Panc1 (cell line): ENCODE data around the gene ARHGAP8. TPM values are rescaled to one million over a fixed set of nuclear protein-coding genes. Genes with fewer than 3 reads are reported as not detected.

Source experiments
- ATAC-seq: fragments of 200-7000 bp; cut with Tn5 transposase; 2 replicates; pipeline ENCODE4 v1.9.1; 2020; ENCODE audit warnings: mild to moderate bottlenecking, moderate library complexity
- BruUV-seq: library from RNA; stranded (reverse); fragments of 400-500 nt; replicated peaks from 2 replicates; lab custom pipeline; 2021; lab: Mats Ljungman, UMichigan
- CTCF ChIA-PET: fragments of 300-600 bp; sonication (Branson Sonifier 250); formaldehyde crosslinking; loops from one replicate; lab custom pipeline; 2022; ENCODE audit warnings: antibody characterized with exemption; lab: Charles Lee
- POLR2A ChIA-PET: fragments of 300-600 bp; sonication (Branson Sonifier 250); formaldehyde crosslinking; loops from one replicate; lab custom pipeline; 2022; ENCODE audit warnings: antibody characterized with exemption; lab: Charles Lee
- DNase-seq: peaks from one replicate; pipeline ENCODE4 v3.0.0-alpha.2; 2010; ENCODE audit warnings: low read depth, low spot score
- H3K27ac ChIP-seq: 2 replicates; pipeline ENCODE4 v1.5.1; 2011; ENCODE audit warnings: mild to moderate bottlenecking, low read length, inconsistent platforms
- H3K27me3 ChIP-seq: fragments of 200-500 bp; sonication (Bioruptor generic); 2 replicates; pipeline ENCODE4 v1.6.0; 2014; ENCODE audit warnings: low read length, inconsistent platforms; ENCODE audit not compliant: control insufficient read depth, insufficient read depth
- H3K36me3 ChIP-seq: fragments of 200-500 bp; sonication (Bioruptor generic); 2 replicates; pipeline ENCODE4 v1.5.1; 2014; ENCODE audit warnings: inconsistent platforms, mild to moderate bottlenecking, low read length, moderate library complexity; ENCODE audit not compliant: control insufficient read depth, insufficient read depth
- H3K4me1 ChIP-seq: 2 replicates; pipeline ENCODE4 v1.5.1; 2011; ENCODE audit warnings: inconsistent platforms, mild to moderate bottlenecking, low read length, moderate library complexity; ENCODE audit not compliant: control insufficient read depth, insufficient read depth
- H3K4me3 ChIP-seq, 2 experiments: 2 replicates each; pipeline ENCODE4 v1.5.1; 2011 to 2012; ENCODE audit warnings: low read depth in 2 of 2, low read length in 2 of 2, mild to moderate bottlenecking in 2 of 2, inconsistent platforms in 1 of 2, moderate library complexity in 1 of 2
- H3K9me3 ChIP-seq: fragments of 200-500 bp; sonication (Bioruptor generic); 2 replicates; pipeline ENCODE4 v1.5.1; 2014; ENCODE audit warnings: low read depth, mild to moderate bottlenecking, inconsistent platforms, low read length, moderate library complexity; ENCODE audit not compliant: control insufficient read depth, insufficient read depth
- CTCF ChIP-seq: fragments of 450-650 bp; IDR thresholded peaks from 2 replicates; pipeline ENCODE4 v1.5.1; 2017; ENCODE audit warnings: mild to moderate bottlenecking
- POLR2AphosphoS5 ChIP-seq: IDR thresholded peaks from 2 replicates; pipeline ENCODE4 v1.6.1; 2012; ENCODE audit warnings: mild to moderate bottlenecking, low read depth, low read length, moderate library complexity
- REST ChIP-seq, 2 experiments: IDR thresholded peaks; 2 replicates each; pipeline ENCODE4 v1.6.1; 2011 to 2012; ENCODE audit warnings: low read depth in 2 of 2, control low read depth in 1 of 2, low read length in 1 of 2, mild to moderate bottlenecking in 1 of 2, moderate library complexity in 1 of 2; ENCODE audit not compliant: insufficient read depth in 1 of 2
- SIN3A ChIP-seq: IDR thresholded peaks from 2 replicates; pipeline ENCODE4 v1.6.1; 2012; ENCODE audit warnings: low read depth, mild to moderate bottlenecking, low read length, moderate library complexity, borderline replicate concordance; ENCODE audit not compliant: insufficient read depth
- TCF7L2 ChIP-seq: IDR thresholded peaks from 2 replicates; pipeline ENCODE4 v1.6.1; 2011; ENCODE audit warnings: mild to moderate bottlenecking, low read depth, low read length, inconsistent platforms
- in situ Hi-C: cut with HindIII; loops from 2 replicates; pipeline ENCODE4 v1.10.0; 2016; ENCODE audit warnings: low sequenced_read_pairs, low pct_unique_long_range_greater_than_20kb
- intact Hi-C: fragments of 100-400 bp; cut with micrococcal nuclease; formaldehyde crosslinking; loops from one replicate; pipeline ENCODE4 v1.10.0; 2022; ENCODE audit not compliant: unreplicated experiment
- total RNA-seq: library from RNA; stranded (reverse); gene quantifications from one replicate; pipeline ENCODE4 v1.2.1, GENCODE V29; 2021; ENCODE audit not compliant: unreplicated experiment

The ARHGAP8 gene
- total RNA-seq, 1 experiment from 2014 or later: 9.2 TPM

- no peak for ATAC-seq
- CTCF ChIA-PET: no interaction called here
- no TSS peak for BruUV-seq
- TF ChIP-seq SIN3A (no peak), TCF7L2 (no peak), REST (IDR thresholded peaks at IDR 0.05; ENCODE audit: insufficient read depth in 1 of 2, low read depth in 2 of 2, low read length in 1 of 2) (no peak), CTCF (no peak), POLR2AphosphoS5 (no peak)
- DNase-seq: no peak
- Histone ChIP-seq H3K4me3 (no peak overlapping the region), H3K9me3 (no peaks in the 10 kb centered on the region), H3K36me3 (no peaks in the 10 kb centered on the region), H3K4me1 (peaks cover 13% of the 10 kb centered on the region), H3K27me3 (no peaks in the 10 kb centered on the region), H3K27ac (no peak overlapping the region)
- in situ Hi-C loops: no loop called here
- intact Hi-C loops: no loop called here
- POLR2A ChIA-PET: no interaction called here
Observed at GRCh38 chr22:44759001-44759400, 6.6 kb downstream of the ARHGAP8 start.

- intact Hi-C loops: no loop called here
- DNase-seq (no peak), ATAC-seq (no peak)
- ChIA-PET POLR2A (no interaction called here), CTCF (no interaction called here)
- no TSS peak for BruUV-seq
- in situ Hi-C loops: no loop called here
- Histone ChIP-seq H3K9me3 (no peaks in the 10 kb centered on the region), H3K4me3 (no peak overlapping the region), H3K4me1 (peaks cover 13% of the 10 kb centered on the region), H3K27me3 (no peaks in the 10 kb centered on the region), H3K36me3 (no peaks in the 10 kb centered on the region), H3K27ac (no peak overlapping the region)
- no peak for TF ChIP-seq CTCF
- TF ChIP-seq POLR2AphosphoS5: no peak
- TF ChIP-seq REST (IDR thresholded peaks at IDR 0.05; ENCODE audit: insufficient read depth in 1 of 2, low read depth in 2 of 2, low read length in 1 of 2): no peak
- TF ChIP-seq TCF7L2: no peak
- TF ChIP-seq SIN3A: no peak
Observed at GRCh38 chr22:44759430-44760310, 7.3 kb downstream of the ARHGAP8 start.
